PFSK-1 (cell line): ENCODE measurements around the gene TMEM37.

ENCODE experiments used
- POLR2AphosphoS5 ChIP-seq: IDR thresholded peaks from 2 replicates; pipeline ENCODE4 v1.6.1; 2012; ENCODE audit warnings: low read depth, mild to moderate bottlenecking, control low read depth, low read length, moderate library complexity
- TAF1 ChIP-seq: IDR thresholded peaks from 2 replicates; pipeline ENCODE4 v1.6.1; 2012; ENCODE audit warnings: low read length, control low read depth, borderline replicate concordance; ENCODE audit not compliant: insufficient read depth

DNA sequence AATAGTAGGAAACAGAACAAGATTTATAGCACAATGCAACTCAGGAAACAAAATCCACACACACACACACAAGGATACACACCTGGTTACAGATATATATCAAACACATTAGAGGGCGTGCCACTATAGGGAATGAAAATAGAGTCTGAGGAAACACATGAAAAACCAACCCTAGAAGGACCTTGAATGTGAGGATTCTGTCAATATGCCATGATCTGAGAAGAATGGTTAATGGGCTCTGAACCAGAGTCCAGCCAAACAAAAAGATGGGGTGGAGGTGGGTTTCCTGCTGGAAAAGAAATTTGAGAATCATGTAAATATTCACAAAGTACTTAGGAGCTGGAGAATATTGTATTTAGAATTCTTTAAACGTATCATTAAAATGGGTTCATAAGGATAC, 7.8 kb upstream of the TMEM37 start:
- TF ChIP-seq POLR2AphosphoS5 = no peak
- no peak for TF ChIP-seq TAF1
